Astrocyte (in vitro differentiated cells and primary cell): ENCODE data around the gene PTPRE.

Experiments
- CTCF ChIP-seq: IDR thresholded peaks from 2 replicates; pipeline ENCODE4 v1.5.1; 2011; ENCODE audit warnings: low read depth, mild to moderate bottlenecking, inconsistent platforms, low read length, moderate library complexity; ENCODE audit not compliant: insufficient read depth
- EZH2 ChIP-seq: IDR thresholded peaks from 2 replicates; pipeline ENCODE4 v1.6.1; 2012; ENCODE audit warnings: mild to moderate bottlenecking, low read length, inconsistent platforms; ENCODE audit not compliant: insufficient read depth

- TF ChIP-seq CTCF (no peak), EZH2 (no peak)
Observed at GRCh38 chr10:128018236-128018635, 111.3 kb downstream of the PTPRE start.
